H9 (cell line): Measurements from ENCODE around the gene FAXDC2. TPM values are rescaled to one million over a fixed set of nuclear protein-coding genes. Genes with fewer than 3 reads are reported as not detected.

Source experiments
- DNase-seq: peaks from one replicate; pipeline ENCODE4 v3.0.0-alpha.2; 2017
- H2AFZ ChIP-seq: one replicate; pipeline ENCODE4 v1.6.1; 2013; ENCODE audit warnings: mild to moderate bottlenecking, low read length, control low read depth, moderate library complexity
- H2AK5ac ChIP-seq: 2 replicates; pipeline ENCODE4 v1.6.1; 2013; ENCODE audit warnings: low read length, control low read depth, mixed read lengths; ENCODE audit not compliant: insufficient read length
- H2BK120ac ChIP-seq: one replicate; pipeline ENCODE4 v1.6.1; 2013; ENCODE audit warnings: low read depth, mild to moderate bottlenecking, low read length, control low read depth, inconsistent platforms; ENCODE audit not compliant: poor library complexity, severe bottlenecking
- H2BK12ac ChIP-seq: 2 replicates; pipeline ENCODE4 v1.6.1; 2013; ENCODE audit warnings: low read length, control low read depth, mixed read lengths, low read depth; ENCODE audit not compliant: insufficient read length
- H2BK15ac ChIP-seq: 2 replicates; pipeline ENCODE4 v1.6.1; 2013; ENCODE audit warnings: low read depth, low read length, control low read depth
- H2BK20ac ChIP-seq: one replicate; pipeline ENCODE4 v1.6.1; 2013; ENCODE audit warnings: low read depth, mild to moderate bottlenecking, low read length, control low read depth, inconsistent platforms; ENCODE audit not compliant: poor library complexity, severe bottlenecking
- H2BK5ac ChIP-seq: 2 replicates; pipeline ENCODE4 v1.6.1; 2013; ENCODE audit warnings: low read length, control low read depth, mixed read lengths; ENCODE audit not compliant: insufficient read length
- H3K14ac ChIP-seq: 2 replicates; pipeline ENCODE4 v1.6.1; 2013; ENCODE audit warnings: low read length, control low read depth; ENCODE audit not compliant: insufficient read depth
- H3K18ac ChIP-seq: 2 replicates; pipeline ENCODE4 v1.6.1; 2013; ENCODE audit warnings: low read depth, mild to moderate bottlenecking, mixed read lengths, low read length, control low read depth; ENCODE audit not compliant: insufficient read length
- H3K23ac ChIP-seq: 2 replicates; pipeline ENCODE4 v1.6.1; 2013; ENCODE audit warnings: low read length, control low read depth, mixed read lengths, low read depth; ENCODE audit not compliant: insufficient read length
- H3K23me2 ChIP-seq: 2 replicates; pipeline ENCODE4 v1.6.1; 2013; ENCODE audit warnings: low read depth, mild to moderate bottlenecking, mixed read lengths, low read length, control low read depth; ENCODE audit not compliant: insufficient read length, poor library complexity, severe bottlenecking
- H3K27ac ChIP-seq: 2 replicates; pipeline ENCODE4 v1.5.1; 2013; ENCODE audit warnings: low read length, control low read depth, mixed read lengths, low read depth; ENCODE audit not compliant: insufficient read length
- H3K27me3 ChIP-seq: 2 replicates; pipeline ENCODE4 v1.6.1; 2013; ENCODE audit warnings: low read length, control low read depth, inconsistent platforms; ENCODE audit not compliant: insufficient read depth
- H3K4ac ChIP-seq: 2 replicates; pipeline ENCODE4 v1.6.1; 2013; ENCODE audit warnings: low read depth, mild to moderate bottlenecking, control low read depth, inconsistent platforms, low read length, moderate library complexity
- H3K4me1 ChIP-seq: 2 replicates; pipeline ENCODE4 v1.6.1; 2013; ENCODE audit warnings: low read length, control low read depth, inconsistent platforms; ENCODE audit not compliant: insufficient read depth
- H3K4me2 ChIP-seq: 2 replicates; pipeline ENCODE4 v1.6.1; 2013; ENCODE audit warnings: low read length, control low read depth, mixed read lengths; ENCODE audit not compliant: insufficient read length, insufficient read depth
- H3K56ac ChIP-seq: 2 replicates; pipeline ENCODE4 v1.6.1; 2013; ENCODE audit warnings: low read depth, mild to moderate bottlenecking, mixed read lengths, low read length, control low read depth; ENCODE audit not compliant: insufficient read length
- H3K79me1 ChIP-seq: 2 replicates; pipeline ENCODE4 v1.6.1; 2013; ENCODE audit warnings: low read depth, mild to moderate bottlenecking, moderate library complexity, low read length, control low read depth, inconsistent platforms; ENCODE audit not compliant: insufficient read depth, poor library complexity, severe bottlenecking
- H3K79me2 ChIP-seq: 2 replicates; pipeline ENCODE4 v1.6.1; 2013; ENCODE audit warnings: low read length, control low read depth, inconsistent platforms; ENCODE audit not compliant: insufficient read depth
- H3K9ac ChIP-seq: 2 replicates; pipeline ENCODE4 v1.6.1; 2013; ENCODE audit warnings: low read length, control low read depth, mixed read lengths; ENCODE audit not compliant: insufficient read length; ENCODE audit errors: extremely low read depth
- H3K9me3 ChIP-seq: one replicate; pipeline ENCODE4 v1.6.1; 2013; ENCODE audit warnings: low read depth, low read length, inconsistent platforms; ENCODE audit not compliant: control insufficient read depth
- H3T11ph ChIP-seq: one replicate; pipeline ENCODE4 v1.6.1; 2013; ENCODE audit warnings: mild to moderate bottlenecking, low read length, control low read depth, inconsistent platforms
- H4K20me1 ChIP-seq: one replicate; pipeline ENCODE4 v1.6.1; 2013; ENCODE audit not compliant: control insufficient read depth, insufficient read length, insufficient read depth
- H4K5ac ChIP-seq: 2 replicates; pipeline ENCODE4 v1.6.1; 2013; ENCODE audit warnings: low read depth, mild to moderate bottlenecking, mixed read lengths, low read length, control low read depth; ENCODE audit not compliant: insufficient read length
- H4K8ac ChIP-seq: replicated peaks from 2 replicates; pipeline ENCODE4 v1.6.1; 2013; ENCODE audit warnings: low read length, control low read depth, mixed read lengths, low read depth; ENCODE audit not compliant: insufficient read length
- H4K91ac ChIP-seq: 2 replicates; pipeline ENCODE4 v1.6.1; 2013; ENCODE audit warnings: low read depth, mild to moderate bottlenecking, moderate library complexity, mixed read lengths, low read length, control low read depth; ENCODE audit not compliant: insufficient read length
- H3K27ac Mint-ChIP-seq, 3 experiments: 2 replicates in 2 of 3; 3 replicates in 1 of 3; pipeline ENCODE4 v1.8.0; 2020 to 2021; ENCODE audit warnings: mixed read lengths in 3 of 3, mild to moderate bottlenecking in 1 of 3, moderate library complexity in 1 of 3
- H3K27me3 Mint-ChIP-seq: 2 replicates; pipeline ENCODE4 v1.8.0; 2021; ENCODE audit warnings: low read depth, mild to moderate bottlenecking, moderate library complexity, mixed read lengths
- H3K36me3 Mint-ChIP-seq, 3 experiments: 2 replicates in 2 of 3; 3 replicates in 1 of 3; pipeline ENCODE4 v1.8.0; 2020 to 2021; ENCODE audit warnings: low read depth in 3 of 3, mixed read lengths in 3 of 3; ENCODE audit not compliant: insufficient read depth in 1 of 3
- H3K4me1 Mint-ChIP-seq, 2 experiments: 2 replicates each; pipeline ENCODE4 v1.8.0; 2020; ENCODE audit warnings: mixed read lengths in 2 of 2
- H3K4me3 Mint-ChIP-seq, 2 experiments: 2 replicates in 1 of 2; 3 replicates in 1 of 2; pipeline ENCODE4 v1.8.0; 2020 to 2021; ENCODE audit warnings: mild to moderate bottlenecking in 2 of 2, mixed read lengths in 2 of 2, moderate library complexity in 1 of 2
- H3K9me3 Mint-ChIP-seq, 2 experiments: 2 replicates in 1 of 2; 3 replicates in 1 of 2; pipeline ENCODE4 v1.8.0; 2020; ENCODE audit warnings: mild to moderate bottlenecking in 2 of 2, mixed read lengths in 2 of 2, moderate library complexity in 1 of 2
- WGBS: extraction: QIAGEN DNeasy Blood & Tissue Kit; methylation state at CpG from one replicate; pipeline ENCODE4 v1.1.7; 2013; ENCODE audit warnings: missing lambda C conversion rate, low lambda C conversion rate, mixed read lengths; ENCODE audit not compliant: insufficient read length; ENCODE audit errors: extremely low coverage; 5-methylcytosine and 5-hydroxymethylcytosine counted together
- total RNA-seq: library from RNA; stranded (reverse); gene quantifications from 2 replicates; pipeline ENCODE4 v1.2.1, GENCODE V29; 2021
- TF ChIP-seq, protein P1 (sequence below): fragments of 200-600 bp; sonication (generic); conservative IDR thresholded peaks from 3 replicates; pipeline ENCODE4 v1.8.0; 2021; ENCODE audit warnings: antibody characterized with exemption, mild to moderate bottlenecking

FAXDC2 gene
- total RNA-seq, 1 experiment from 2014 or later = 3.0 TPM

DNA sequence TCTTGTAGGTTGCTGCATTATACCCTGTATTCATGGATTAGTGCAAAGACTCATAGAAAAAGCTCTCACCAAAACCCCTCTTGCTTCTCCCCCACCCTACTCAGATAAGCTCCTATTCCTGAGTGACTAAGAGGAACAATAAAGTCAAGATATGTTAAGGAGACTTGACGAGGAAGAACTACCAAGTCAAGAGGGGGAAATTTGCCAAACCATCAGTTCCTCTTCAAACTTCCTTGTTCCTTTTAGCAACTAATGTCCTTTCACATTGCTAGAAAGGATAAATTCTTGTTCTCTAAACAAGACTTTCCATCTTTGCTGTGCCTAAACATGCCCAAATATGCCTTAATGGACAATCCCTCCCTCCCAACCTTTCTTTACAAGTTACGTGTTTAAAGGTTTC is 35.0 kb upstream of the FAXDC2 start:
- H2BK15ac ChIP-seq = no peak overlapping the region
- H2BK120ac ChIP-seq = no peak overlapping the region
- WGBS = no CpG with 5 or more reads among the region's 2 CpGs
- no peak overlapping the region for H3K14ac ChIP-seq
- no peak overlapping the region for H4K91ac ChIP-seq
- no peak overlapping the region for H3K27ac ChIP-seq
- no peak overlapping the region for H2BK20ac ChIP-seq
- no peak overlapping the region for H2AFZ ChIP-seq
- Mint-ChIP-seq H3K36me3 (peaks cover 58 to 85% (median 63%) of the 10 kb centered on the region in 3 experiments), H3K4me1 (peaks cover 7 to 8% of the 10 kb centered on the region in 2 experiments), H3K27ac (peak overlapping the region in 1 of 3 experiments; percentile 13; a peak in 1 of 7 replicates), H3K4me3 (no peak overlapping the region), H3K27me3 (no peaks in the 10 kb centered on the region), H3K9me3 (peaks cover 16 to 17% of the 10 kb centered on the region in 2 experiments)
- no peak overlapping the region for H3K4me2 ChIP-seq
- no peak overlapping the region for H3K4ac ChIP-seq
- no peaks in the 10 kb centered on the region for H3K79me2 ChIP-seq
- H4K5ac ChIP-seq = no peak overlapping the region
- peaks cover 2% of the 10 kb centered on the region; the same call in 1 of the 2 replicates for H3K4me1 ChIP-seq
- H2AK5ac ChIP-seq = no peak overlapping the region
- H3K23me2 ChIP-seq = no peaks in the 10 kb centered on the region
- no peak for DNase-seq
- TF ChIP-seq, protein P1, sequence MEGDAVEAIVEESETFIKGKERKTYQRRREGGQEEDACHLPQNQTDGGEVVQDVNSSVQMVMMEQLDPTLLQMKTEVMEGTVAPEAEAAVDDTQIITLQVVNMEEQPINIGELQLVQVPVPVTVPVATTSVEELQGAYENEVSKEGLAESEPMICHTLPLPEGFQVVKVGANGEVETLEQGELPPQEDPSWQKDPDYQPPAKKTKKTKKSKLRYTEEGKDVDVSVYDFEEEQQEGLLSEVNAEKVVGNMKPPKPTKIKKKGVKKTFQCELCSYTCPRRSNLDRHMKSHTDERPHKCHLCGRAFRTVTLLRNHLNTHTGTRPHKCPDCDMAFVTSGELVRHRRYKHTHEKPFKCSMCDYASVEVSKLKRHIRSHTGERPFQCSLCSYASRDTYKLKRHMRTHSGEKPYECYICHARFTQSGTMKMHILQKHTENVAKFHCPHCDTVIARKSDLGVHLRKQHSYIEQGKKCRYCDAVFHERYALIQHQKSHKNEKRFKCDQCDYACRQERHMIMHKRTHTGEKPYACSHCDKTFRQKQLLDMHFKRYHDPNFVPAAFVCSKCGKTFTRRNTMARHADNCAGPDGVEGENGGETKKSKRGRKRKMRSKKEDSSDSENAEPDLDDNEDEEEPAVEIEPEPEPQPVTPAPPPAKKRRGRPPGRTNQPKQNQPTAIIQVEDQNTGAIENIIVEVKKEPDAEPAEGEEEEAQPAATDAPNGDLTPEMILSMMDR = no peak
- H2BK12ac ChIP-seq = no peak overlapping the region
- H3K27me3 ChIP-seq = no peaks in the 10 kb centered on the region
- peaks cover 17% of the 10 kb centered on the region for H3K9me3 ChIP-seq
- no peak overlapping the region for H3T11ph ChIP-seq
- H4K8ac ChIP-seq = no peak overlapping the region
- H3K23ac ChIP-seq = no peak overlapping the region
- H3K79me1 ChIP-seq = no peaks in the 10 kb centered on the region
- H3K56ac ChIP-seq = no peak overlapping the region
- no peak overlapping the region for H3K9ac ChIP-seq
- H3K18ac ChIP-seq = no peak overlapping the region
- no peak overlapping the region for H2BK5ac ChIP-seq
- no peaks in the 10 kb centered on the region for H4K20me1 ChIP-seq
